GM12864 (cell line): ENCODE measurements around the gene GTPBP6.

Experiments used
- DNase-seq: peaks from one replicate; pipeline ENCODE4 v3.0.0-alpha.2; 2011; ENCODE audit warnings: low read depth
- H3K4me3 ChIP-seq: 2 replicates; pipeline ENCODE4 v1.5.1; 2011; ENCODE audit warnings: mild to moderate bottlenecking, low read depth, low read length, control low read depth
- CTCF ChIP-seq: IDR thresholded peaks from 2 replicates; pipeline ENCODE4 v1.5.1; 2011; ENCODE audit warnings: low read depth, mild to moderate bottlenecking, moderate library complexity, low read length, control low read depth, inconsistent platforms; ENCODE audit errors: missing control alignments

Gene GTPBP6

DNA sequence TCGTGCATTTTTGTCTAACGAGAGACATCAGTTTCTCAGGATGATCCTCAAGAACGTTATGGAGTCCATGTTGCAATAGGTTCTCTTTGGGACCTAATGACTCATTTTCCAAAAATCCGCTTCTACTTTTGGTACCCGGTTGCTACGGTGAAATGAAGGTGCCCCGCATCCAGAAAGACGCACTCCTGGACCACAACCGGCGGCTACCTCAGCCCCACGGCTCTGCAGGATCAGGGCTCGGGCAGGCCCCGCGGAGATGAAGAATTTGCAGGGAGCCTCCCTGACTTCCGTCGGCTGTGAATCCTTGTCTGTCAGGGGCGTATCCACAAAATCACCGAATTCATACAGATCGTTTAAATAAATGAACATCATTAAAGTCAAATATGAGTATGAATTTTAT is 15.6 kb downstream of the GTPBP6 start:
- no peak for DNase-seq
- TF ChIP-seq CTCF: no peak
- H3K4me3 ChIP-seq: no peak overlapping the region

- H3K4me3 ChIP-seq: no peak overlapping the region
- TF ChIP-seq CTCF: no peak
- no peak for DNase-seq
Observed at GRCh38 chrX:300334-300733, 18.3 kb downstream of the GTPBP6 start.

- H3K4me3 ChIP-seq: no peak overlapping the region
- no peak for TF ChIP-seq CTCF
- no peak for DNase-seq
Observed at GRCh38 chrX:298993-299392, 19.6 kb downstream of the GTPBP6 start.

DNA sequence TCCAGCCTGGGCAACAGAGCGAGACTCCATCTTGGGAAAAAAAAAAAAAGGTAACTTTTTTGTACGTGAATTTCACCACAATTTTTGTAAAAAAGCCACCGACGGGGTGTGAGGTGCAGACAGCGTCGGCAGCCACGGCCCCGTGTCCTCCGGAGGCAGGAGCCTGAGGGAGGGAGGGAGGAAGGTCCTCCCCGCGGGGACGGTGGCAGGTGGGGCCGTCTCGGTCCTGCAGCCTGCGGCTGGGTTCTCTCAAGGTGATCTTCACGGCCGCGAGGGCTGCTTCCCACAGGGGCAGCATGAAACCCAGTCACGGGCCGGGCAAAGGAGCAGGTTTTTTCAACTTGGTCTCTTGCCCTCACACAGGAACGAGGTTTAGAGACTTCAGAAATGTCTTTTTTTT is 23.5 kb downstream of the GTPBP6 start:
- TF ChIP-seq CTCF: no peak
- no peak overlapping the region for H3K4me3 ChIP-seq
- no peak for DNase-seq

- no peak for TF ChIP-seq CTCF
- no peak overlapping the region for H3K4me3 ChIP-seq
- DNase-seq: no peak
Observed at GRCh38 chrX:292900-293897, 25.4 kb downstream of the GTPBP6 start.

DNA sequence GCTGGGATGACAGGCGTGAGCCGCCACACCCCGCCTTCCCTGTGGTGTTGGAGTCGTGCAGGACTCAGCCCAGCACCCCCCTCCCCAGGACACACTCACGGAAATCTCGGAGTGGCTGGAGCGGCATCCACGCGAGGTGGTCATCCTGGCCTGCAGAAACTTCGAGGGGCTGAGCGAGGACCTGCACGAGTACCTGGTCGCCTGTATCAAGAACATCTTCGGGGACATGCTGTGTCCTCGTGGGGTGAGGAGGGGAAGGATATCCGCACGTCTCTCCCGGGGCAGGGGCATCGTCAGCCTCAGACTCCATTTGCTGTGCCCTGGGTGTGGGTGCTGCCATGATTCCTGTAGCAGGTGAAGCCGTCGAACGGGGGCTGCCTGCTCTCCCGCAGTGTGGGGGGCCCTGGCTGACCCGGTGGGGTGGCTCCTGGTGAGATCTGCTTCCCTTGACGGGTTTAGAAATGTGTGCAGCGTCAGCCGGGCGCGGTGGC is 27.1 kb downstream of the GTPBP6 start:
- TF ChIP-seq CTCF: no peak
- H3K4me3 ChIP-seq: no peak overlapping the region
- DNase-seq: no peak
